ENCODE results near the gene FGD5. TPM values are rescaled to one million over a fixed set of nuclear protein-coding genes. Genes with fewer than 3 reads are reported as not detected.

Gene FGD5
- total RNA-seq, 1 donor from 2014 or later, result not detected

- DNase-seq (ENCODE audit: low read depth) (no peak), FAIRE-seq (no peak)
- Histone ChIP-seq H3K4me3 (ENCODE audit: low read depth, low read length) (no peak overlapping the region), H3K27me3 (ENCODE audit: control insufficient read depth, insufficient read depth, low read length) (no peaks in the 10 kb centered on the region), H3K36me3 (ENCODE audit: control insufficient read depth, insufficient read depth, low read length) (no peaks in the 10 kb centered on the region)
- TF ChIP-seq CTCF (IDR thresholded peaks at IDR 0.05; ENCODE audit: insufficient read depth, low read length, severe bottlenecking), result no peak
Measured at GRCh38 chr3:14786369-14786768, 32.4 kb upstream of the FGD5 start.

- Histone ChIP-seq H3K4me3 (ENCODE audit: low read depth, low read length) (no peak overlapping the region), H3K36me3 (ENCODE audit: control insufficient read depth, insufficient read depth, low read length) (no peaks in the 10 kb centered on the region), H3K27me3 (ENCODE audit: control insufficient read depth, insufficient read depth, low read length) (no peaks in the 10 kb centered on the region)
- FAIRE-seq (no peak), DNase-seq (ENCODE audit: low read depth) (no peak)
- no peak for TF ChIP-seq CTCF (IDR thresholded peaks at IDR 0.05; ENCODE audit: insufficient read depth, low read length, severe bottlenecking)
Measured at GRCh38 chr3:14787630-14788029, 31.1 kb upstream of the FGD5 start.

- DNase-seq (ENCODE audit: low read depth) (no peak), FAIRE-seq (no peak)
- no peaks in the 10 kb centered on the region for H3K36me3 ChIP-seq (ENCODE audit: control insufficient read depth, insufficient read depth, low read length)
- H3K4me3 ChIP-seq (ENCODE audit: low read depth, low read length), result no peak overlapping the region
- H3K27me3 ChIP-seq (ENCODE audit: control insufficient read depth, insufficient read depth, low read length), result no peaks in the 10 kb centered on the region
- TF ChIP-seq CTCF (IDR thresholded peaks at IDR 0.05; ENCODE audit: insufficient read depth, low read length, severe bottlenecking), result no peak
Measured at GRCh38 chr3:14788644-14789043, 30.1 kb upstream of the FGD5 start.

- Histone ChIP-seq H3K36me3 (ENCODE audit: control insufficient read depth, insufficient read depth, low read length) (no peaks in the 10 kb centered on the region), H3K4me3 (ENCODE audit: low read depth, low read length) (no peak overlapping the region), H3K27me3 (ENCODE audit: control insufficient read depth, insufficient read depth, low read length) (no peaks in the 10 kb centered on the region)
- FAIRE-seq (no peak), DNase-seq (ENCODE audit: low read depth) (no peak)
- TF ChIP-seq CTCF (IDR thresholded peaks at IDR 0.05; ENCODE audit: insufficient read depth, low read length, severe bottlenecking), result no peak
Measured at GRCh38 chr3:14789221-14789620, 29.5 kb upstream of the FGD5 start.

- no peaks in the 10 kb centered on the region for H3K36me3 ChIP-seq (ENCODE audit: control insufficient read depth, insufficient read depth, low read length)
- FAIRE-seq (peak; percentile 52), DNase-seq (ENCODE audit: low read depth) (no peak)
- no peak overlapping the region for H3K4me3 ChIP-seq (ENCODE audit: low read depth, low read length)
- peaks cover 2% of the 10 kb centered on the region for H3K27me3 ChIP-seq (ENCODE audit: control insufficient read depth, insufficient read depth, low read length)
- no peak for TF ChIP-seq CTCF (IDR thresholded peaks at IDR 0.05; ENCODE audit: insufficient read depth, low read length, severe bottlenecking)
Measured at GRCh38 chr3:14789640-14790285, 29.0 kb upstream of the FGD5 start.
